Renal cortical epithelial cell (primary cell): ENCODE results near the gene FBXL7. TPM values are rescaled to one million over a fixed set of nuclear protein-coding genes. Genes with fewer than 3 reads are reported as not detected.

Experiments
- DNase-seq: peaks from one replicate; pipeline ENCODE4 v3.0.0-alpha.2; 2011; ENCODE audit warnings: low read depth
- total RNA-seq: library from RNA; depleted of rRNA; stranded (reverse); fragments of >200 nt; gene quantifications from 2 replicates; pipeline ENCODE4 v1.2.3, GENCODE V29; 2014

The FBXL7 gene
- total RNA-seq, 1 donor from 2014 or later: 1.7 TPM

- no peak for DNase-seq
These were observed 446.0 kb downstream of the FBXL7 start for GRCh38 chr5:15946026-15946425.

DNA sequence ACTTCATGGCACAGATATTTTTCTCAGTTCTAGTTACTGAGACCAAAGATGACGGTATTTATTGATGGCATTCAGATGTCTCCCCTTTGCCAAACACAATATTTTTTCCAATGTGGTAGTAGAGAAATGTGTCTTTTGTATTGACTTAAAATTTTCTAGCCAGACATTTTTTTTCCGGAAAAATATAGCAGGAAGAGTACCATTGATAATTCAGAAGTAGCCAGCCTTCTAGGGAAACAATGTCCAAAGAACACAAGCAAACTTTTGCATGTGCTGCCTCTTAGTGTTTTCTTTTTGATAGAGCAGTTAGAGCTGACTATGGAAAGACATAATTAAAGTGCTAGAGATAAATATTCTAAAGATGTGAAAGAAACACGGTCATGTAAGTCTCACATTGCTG, 448.2 kb downstream of the FBXL7 start:
- DNase-seq: no peak

- peak; percentile 2 for DNase-seq
These were observed 451.1 kb downstream of the FBXL7 start for GRCh38 chr5:15951126-15951525.

DNA sequence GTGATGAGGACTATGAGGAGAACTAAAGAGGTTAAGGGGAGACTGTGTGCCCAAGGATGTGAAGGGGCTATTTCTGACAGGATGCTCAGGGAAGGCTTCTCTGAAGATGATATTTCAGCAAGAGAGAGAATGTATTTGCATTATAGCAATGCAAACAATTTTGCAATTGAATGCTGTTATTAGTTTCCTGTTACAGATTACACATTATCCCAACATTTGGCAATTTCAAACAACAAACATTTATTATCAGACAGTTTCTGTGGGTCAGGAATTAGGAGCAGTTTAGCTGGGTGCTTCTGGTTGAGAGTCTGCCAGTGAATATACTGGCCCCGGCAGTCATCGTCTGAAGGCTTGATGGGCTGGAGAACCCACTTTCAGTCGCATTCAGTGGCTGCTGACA, 451.6 kb downstream of the FBXL7 start:
- no peak for DNase-seq

DNA sequence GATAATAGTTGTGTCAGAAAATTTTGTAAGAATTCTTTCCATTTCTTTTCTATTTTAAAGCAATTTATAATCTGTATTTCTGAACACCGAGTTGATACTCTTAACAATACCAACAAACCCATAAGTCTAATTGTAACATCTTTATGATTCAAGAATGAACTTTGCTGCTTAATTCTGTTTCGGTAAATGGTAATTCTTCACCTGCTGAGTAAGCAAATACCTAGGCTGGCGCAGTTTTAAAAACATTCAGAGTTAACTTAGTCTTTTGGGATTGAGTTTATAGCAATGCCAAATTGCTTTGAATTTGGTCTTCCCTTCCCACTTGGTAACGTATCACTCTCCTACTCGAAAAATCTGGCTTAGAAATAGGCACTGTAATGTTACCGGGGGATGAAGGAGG, 456.6 kb downstream of the FBXL7 start:
- no peak for DNase-seq

DNA sequence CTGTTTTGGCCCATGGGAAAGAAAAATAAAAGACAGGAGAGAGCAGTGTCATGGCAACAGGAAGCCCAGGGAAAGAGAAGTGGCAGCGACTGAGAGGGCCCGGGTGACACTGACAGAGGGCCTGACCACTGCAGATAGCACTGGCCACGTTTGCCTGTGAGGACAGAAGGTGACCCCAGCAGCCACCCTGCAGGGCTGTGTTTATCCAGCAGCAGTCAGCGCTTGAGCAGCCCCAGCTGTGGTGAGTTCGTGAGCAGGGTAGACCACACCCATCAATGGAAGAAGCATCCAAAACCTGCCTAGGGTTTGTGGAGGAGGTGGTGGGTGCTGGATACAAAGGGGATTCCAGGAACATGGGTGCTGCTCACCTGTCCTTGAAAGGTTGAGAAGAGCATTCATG, 457.1 kb downstream of the FBXL7 start:
- DNase-seq: no peak

GRCh38 chr5:15959370-15960164, 459.6 kb downstream of the FBXL7 start:
- DNase-seq: no peak

DNA sequence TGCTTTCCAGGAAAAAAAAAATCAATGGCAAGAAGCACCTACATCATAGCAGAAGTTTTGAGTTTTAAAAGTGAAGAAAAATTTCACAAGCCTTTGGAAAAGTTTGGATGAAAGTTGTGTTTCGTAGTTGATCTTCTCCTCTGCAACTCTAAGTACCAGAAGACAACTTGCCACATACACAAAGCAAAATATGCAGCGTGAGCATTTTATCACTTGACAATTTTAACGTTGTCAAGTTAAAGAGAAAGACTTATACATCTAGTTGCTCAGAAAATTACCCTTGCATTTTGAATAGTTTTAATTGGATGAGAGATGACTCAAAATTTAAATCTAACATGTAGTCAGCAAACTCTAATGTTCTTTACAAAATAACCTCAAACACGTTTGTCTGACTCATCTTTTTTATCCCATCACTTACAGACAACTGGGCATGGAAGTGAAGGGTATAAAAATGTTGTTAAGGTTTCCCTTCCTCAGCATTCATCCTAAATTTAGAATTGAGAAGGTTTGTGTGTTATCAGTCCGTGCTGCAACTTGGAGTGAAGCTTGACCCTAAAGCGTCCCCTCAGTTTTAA, 466.2 kb downstream of the FBXL7 start:
- no peak for DNase-seq

DNA sequence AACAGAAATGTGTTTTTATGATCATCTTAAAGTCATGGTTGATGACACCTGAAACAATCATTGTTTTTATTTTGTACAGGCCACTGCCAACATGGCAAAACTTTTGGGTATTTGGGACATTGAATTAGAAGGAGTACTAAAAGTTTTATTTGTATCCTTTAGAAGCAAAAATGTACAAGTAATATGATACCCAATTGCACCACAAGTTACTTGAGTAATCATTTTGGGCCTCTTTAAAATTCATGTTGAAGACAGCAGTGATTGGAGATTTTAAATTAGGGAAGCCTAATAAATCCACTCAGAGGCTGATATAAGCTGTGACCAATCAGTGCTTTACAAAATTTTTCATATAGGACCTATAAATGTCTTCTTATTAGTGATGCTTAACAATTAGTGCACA, 466.7 kb downstream of the FBXL7 start:
- no peak for DNase-seq

DNA sequence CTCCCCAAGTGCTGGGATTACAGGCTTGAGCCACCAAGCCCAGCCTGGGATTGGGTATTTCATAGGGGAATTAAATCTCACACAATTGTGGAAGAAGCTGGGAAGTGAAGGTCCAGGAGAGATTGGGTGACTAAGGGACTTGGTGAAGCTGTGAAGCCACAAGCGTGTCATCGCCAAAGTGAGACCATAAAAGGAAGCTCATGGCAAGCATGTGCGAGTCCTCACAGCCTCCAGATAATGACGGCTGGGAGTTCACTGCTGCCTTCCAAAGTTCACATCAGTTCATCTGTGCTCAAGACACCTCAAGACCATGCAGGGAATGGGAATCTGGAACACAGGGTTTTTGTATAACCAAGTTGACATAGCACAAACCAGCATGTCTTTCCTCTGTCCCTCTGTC, 469.0 kb downstream of the FBXL7 start:
- no peak for DNase-seq

- DNase-seq: no peak
These were observed 477.9 kb downstream of the FBXL7 start for GRCh38 chr5:15977851-15978250.

DNA sequence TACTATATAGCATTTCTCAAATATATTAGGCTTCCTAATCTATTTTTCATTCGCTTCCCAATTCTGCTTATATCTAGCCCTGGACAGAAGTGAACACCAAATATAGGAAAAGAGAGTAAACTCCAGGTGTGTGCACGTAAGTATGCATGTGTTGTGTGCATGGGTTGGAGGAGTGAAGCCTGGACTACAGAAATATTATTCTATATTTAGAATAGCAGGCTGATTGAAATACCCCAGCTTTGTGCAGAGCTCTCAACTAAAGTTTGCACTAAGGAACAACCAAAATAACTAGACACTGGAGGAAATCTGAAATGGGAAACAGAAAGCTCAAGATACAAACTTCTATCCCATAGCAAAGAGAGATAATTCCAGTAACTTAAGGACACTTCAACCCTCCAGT, 480.9 kb downstream of the FBXL7 start:
- no peak for DNase-seq

DNA sequence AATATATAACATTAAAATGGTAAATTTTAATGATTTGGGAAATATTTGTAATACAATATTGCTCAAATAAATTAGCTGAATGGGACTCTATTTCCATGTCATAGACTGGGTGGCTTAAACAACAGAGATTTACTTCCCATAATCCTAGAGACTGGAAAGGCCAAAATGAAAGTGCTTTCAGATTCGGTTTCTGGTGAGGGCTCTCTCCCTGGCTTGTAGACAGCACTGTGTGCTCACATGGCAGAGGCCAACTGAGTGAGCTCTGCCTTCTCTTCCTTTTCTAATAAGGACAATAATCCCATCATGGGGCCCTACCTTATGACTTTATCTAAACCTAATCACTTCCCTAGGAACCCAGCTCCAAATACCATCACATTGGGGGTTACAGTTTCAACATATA, 483.4 kb downstream of the FBXL7 start:
- DNase-seq: no peak
